H9 (cell line): ENCODE data around the gene GSE1. TPM values are rescaled to one million over a fixed set of nuclear protein-coding genes. Genes with fewer than 3 reads are reported as not detected.
A peak's percentile ranks its signal among the peaks of the same experiment; 100 is the strongest.

Experiments
- DNase-seq: peaks from one replicate; pipeline ENCODE4 v3.0.0-alpha.2; 2017
- H2AFZ ChIP-seq: one replicate; pipeline ENCODE4 v1.6.1; 2013; ENCODE audit warnings: mild to moderate bottlenecking, low read length, control low read depth, moderate library complexity
- H2AK5ac ChIP-seq: 2 replicates; pipeline ENCODE4 v1.6.1; 2013; ENCODE audit warnings: low read length, control low read depth, mixed read lengths; ENCODE audit not compliant: insufficient read length
- H2BK120ac ChIP-seq: one replicate; pipeline ENCODE4 v1.6.1; 2013; ENCODE audit warnings: low read depth, mild to moderate bottlenecking, low read length, control low read depth, inconsistent platforms; ENCODE audit not compliant: poor library complexity, severe bottlenecking
- H2BK12ac ChIP-seq: 2 replicates; pipeline ENCODE4 v1.6.1; 2013; ENCODE audit warnings: low read length, control low read depth, mixed read lengths, low read depth; ENCODE audit not compliant: insufficient read length
- H2BK15ac ChIP-seq: 2 replicates; pipeline ENCODE4 v1.6.1; 2013; ENCODE audit warnings: low read depth, low read length, control low read depth
- H2BK20ac ChIP-seq: one replicate; pipeline ENCODE4 v1.6.1; 2013; ENCODE audit warnings: low read depth, mild to moderate bottlenecking, low read length, control low read depth, inconsistent platforms; ENCODE audit not compliant: poor library complexity, severe bottlenecking
- H2BK5ac ChIP-seq: 2 replicates; pipeline ENCODE4 v1.6.1; 2013; ENCODE audit warnings: low read length, control low read depth, mixed read lengths; ENCODE audit not compliant: insufficient read length
- H3K14ac ChIP-seq: 2 replicates; pipeline ENCODE4 v1.6.1; 2013; ENCODE audit warnings: low read length, control low read depth; ENCODE audit not compliant: insufficient read depth
- H3K18ac ChIP-seq: 2 replicates; pipeline ENCODE4 v1.6.1; 2013; ENCODE audit warnings: low read depth, mild to moderate bottlenecking, mixed read lengths, low read length, control low read depth; ENCODE audit not compliant: insufficient read length
- H3K23ac ChIP-seq: 2 replicates; pipeline ENCODE4 v1.6.1; 2013; ENCODE audit warnings: low read length, control low read depth, mixed read lengths, low read depth; ENCODE audit not compliant: insufficient read length
- H3K23me2 ChIP-seq: 2 replicates; pipeline ENCODE4 v1.6.1; 2013; ENCODE audit warnings: low read depth, mild to moderate bottlenecking, mixed read lengths, low read length, control low read depth; ENCODE audit not compliant: insufficient read length, poor library complexity, severe bottlenecking
- H3K27ac ChIP-seq: 2 replicates; pipeline ENCODE4 v1.5.1; 2013; ENCODE audit warnings: low read length, control low read depth, mixed read lengths, low read depth; ENCODE audit not compliant: insufficient read length
- H3K27me3 ChIP-seq: 2 replicates; pipeline ENCODE4 v1.6.1; 2013; ENCODE audit warnings: low read length, control low read depth, inconsistent platforms; ENCODE audit not compliant: insufficient read depth
- H3K4ac ChIP-seq: 2 replicates; pipeline ENCODE4 v1.6.1; 2013; ENCODE audit warnings: low read depth, mild to moderate bottlenecking, control low read depth, inconsistent platforms, low read length, moderate library complexity
- H3K4me1 ChIP-seq: 2 replicates; pipeline ENCODE4 v1.6.1; 2013; ENCODE audit warnings: low read length, control low read depth, inconsistent platforms; ENCODE audit not compliant: insufficient read depth
- H3K4me2 ChIP-seq: 2 replicates; pipeline ENCODE4 v1.6.1; 2013; ENCODE audit warnings: low read length, control low read depth, mixed read lengths; ENCODE audit not compliant: insufficient read length, insufficient read depth
- H3K56ac ChIP-seq: 2 replicates; pipeline ENCODE4 v1.6.1; 2013; ENCODE audit warnings: low read depth, mild to moderate bottlenecking, mixed read lengths, low read length, control low read depth; ENCODE audit not compliant: insufficient read length
- H3K79me1 ChIP-seq: 2 replicates; pipeline ENCODE4 v1.6.1; 2013; ENCODE audit warnings: low read depth, mild to moderate bottlenecking, moderate library complexity, low read length, control low read depth, inconsistent platforms; ENCODE audit not compliant: insufficient read depth, poor library complexity, severe bottlenecking
- H3K79me2 ChIP-seq: 2 replicates; pipeline ENCODE4 v1.6.1; 2013; ENCODE audit warnings: low read length, control low read depth, inconsistent platforms; ENCODE audit not compliant: insufficient read depth
- H3K9ac ChIP-seq: 2 replicates; pipeline ENCODE4 v1.6.1; 2013; ENCODE audit warnings: low read length, control low read depth, mixed read lengths; ENCODE audit not compliant: insufficient read length; ENCODE audit errors: extremely low read depth
- H3K9me3 ChIP-seq: one replicate; pipeline ENCODE4 v1.6.1; 2013; ENCODE audit warnings: low read depth, low read length, inconsistent platforms; ENCODE audit not compliant: control insufficient read depth
- H3T11ph ChIP-seq: one replicate; pipeline ENCODE4 v1.6.1; 2013; ENCODE audit warnings: mild to moderate bottlenecking, low read length, control low read depth, inconsistent platforms
- H4K20me1 ChIP-seq: one replicate; pipeline ENCODE4 v1.6.1; 2013; ENCODE audit not compliant: control insufficient read depth, insufficient read length, insufficient read depth
- H4K5ac ChIP-seq: 2 replicates; pipeline ENCODE4 v1.6.1; 2013; ENCODE audit warnings: low read depth, mild to moderate bottlenecking, mixed read lengths, low read length, control low read depth; ENCODE audit not compliant: insufficient read length
- H4K8ac ChIP-seq: replicated peaks from 2 replicates; pipeline ENCODE4 v1.6.1; 2013; ENCODE audit warnings: low read length, control low read depth, mixed read lengths, low read depth; ENCODE audit not compliant: insufficient read length
- H4K91ac ChIP-seq: 2 replicates; pipeline ENCODE4 v1.6.1; 2013; ENCODE audit warnings: low read depth, mild to moderate bottlenecking, moderate library complexity, mixed read lengths, low read length, control low read depth; ENCODE audit not compliant: insufficient read length
- H3K27ac Mint-ChIP-seq, 3 experiments: 2 replicates in 2 of 3; 3 replicates in 1 of 3; pipeline ENCODE4 v1.8.0; 2020 to 2021; ENCODE audit warnings: mixed read lengths in 3 of 3, mild to moderate bottlenecking in 1 of 3, moderate library complexity in 1 of 3
- H3K27me3 Mint-ChIP-seq: 2 replicates; pipeline ENCODE4 v1.8.0; 2021; ENCODE audit warnings: low read depth, mild to moderate bottlenecking, moderate library complexity, mixed read lengths
- H3K36me3 Mint-ChIP-seq, 3 experiments: 2 replicates in 2 of 3; 3 replicates in 1 of 3; pipeline ENCODE4 v1.8.0; 2020 to 2021; ENCODE audit warnings: low read depth in 3 of 3, mixed read lengths in 3 of 3; ENCODE audit not compliant: insufficient read depth in 1 of 3
- H3K4me1 Mint-ChIP-seq, 2 experiments: 2 replicates each; pipeline ENCODE4 v1.8.0; 2020; ENCODE audit warnings: mixed read lengths in 2 of 2
- H3K4me3 Mint-ChIP-seq, 2 experiments: 2 replicates in 1 of 2; 3 replicates in 1 of 2; pipeline ENCODE4 v1.8.0; 2020 to 2021; ENCODE audit warnings: mild to moderate bottlenecking in 2 of 2, mixed read lengths in 2 of 2, moderate library complexity in 1 of 2
- H3K9me3 Mint-ChIP-seq, 2 experiments: 2 replicates in 1 of 2; 3 replicates in 1 of 2; pipeline ENCODE4 v1.8.0; 2020; ENCODE audit warnings: mild to moderate bottlenecking in 2 of 2, mixed read lengths in 2 of 2, moderate library complexity in 1 of 2
- WGBS: extraction: QIAGEN DNeasy Blood & Tissue Kit; methylation state at CpG from one replicate; pipeline ENCODE4 v1.1.7; 2013; ENCODE audit warnings: missing lambda C conversion rate, low lambda C conversion rate, mixed read lengths; ENCODE audit not compliant: insufficient read length; ENCODE audit errors: extremely low coverage; 5-methylcytosine and 5-hydroxymethylcytosine counted together
- total RNA-seq: library from RNA; stranded (reverse); gene quantifications from 2 replicates; pipeline ENCODE4 v1.2.1, GENCODE V29; 2021
- TF ChIP-seq, protein P1 (sequence below): fragments of 200-600 bp; sonication (generic); conservative IDR thresholded peaks from 3 replicates; pipeline ENCODE4 v1.8.0; 2021; ENCODE audit warnings: antibody characterized with exemption, mild to moderate bottlenecking

GSE1 gene
- total RNA-seq, 1 experiment from 2014 or later: 125 TPM

GRCh38 chr16:85583491-85584181 lies 29.5 kb upstream of the GSE1 start:
- peaks cover 5 to 6% (median 6%) of the 10 kb centered on the region in 3 experiments; a peak in 6 of 7 replicates for H3K36me3 Mint-ChIP-seq
- TF ChIP-seq, protein P1, sequence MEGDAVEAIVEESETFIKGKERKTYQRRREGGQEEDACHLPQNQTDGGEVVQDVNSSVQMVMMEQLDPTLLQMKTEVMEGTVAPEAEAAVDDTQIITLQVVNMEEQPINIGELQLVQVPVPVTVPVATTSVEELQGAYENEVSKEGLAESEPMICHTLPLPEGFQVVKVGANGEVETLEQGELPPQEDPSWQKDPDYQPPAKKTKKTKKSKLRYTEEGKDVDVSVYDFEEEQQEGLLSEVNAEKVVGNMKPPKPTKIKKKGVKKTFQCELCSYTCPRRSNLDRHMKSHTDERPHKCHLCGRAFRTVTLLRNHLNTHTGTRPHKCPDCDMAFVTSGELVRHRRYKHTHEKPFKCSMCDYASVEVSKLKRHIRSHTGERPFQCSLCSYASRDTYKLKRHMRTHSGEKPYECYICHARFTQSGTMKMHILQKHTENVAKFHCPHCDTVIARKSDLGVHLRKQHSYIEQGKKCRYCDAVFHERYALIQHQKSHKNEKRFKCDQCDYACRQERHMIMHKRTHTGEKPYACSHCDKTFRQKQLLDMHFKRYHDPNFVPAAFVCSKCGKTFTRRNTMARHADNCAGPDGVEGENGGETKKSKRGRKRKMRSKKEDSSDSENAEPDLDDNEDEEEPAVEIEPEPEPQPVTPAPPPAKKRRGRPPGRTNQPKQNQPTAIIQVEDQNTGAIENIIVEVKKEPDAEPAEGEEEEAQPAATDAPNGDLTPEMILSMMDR: no peak
- Histone ChIP-seq H3K79me2 (peaks cover 2% of the 10 kb centered on the region; the same call in 1 of the 2 replicates), H3K4ac (no peak overlapping the region), H3K27me3 (no peaks in the 10 kb centered on the region; the same call in 1 of the 2 replicates), H3K23me2 (no peaks in the 10 kb centered on the region), H3K56ac (no peak overlapping the region), H3K4me2 (peak overlapping the region; percentile 0), H2AK5ac (no peak overlapping the region), H2BK5ac (no peak overlapping the region), H2BK120ac (no peak overlapping the region), H4K20me1 (no peaks in the 10 kb centered on the region), H4K8ac (no peak overlapping the region), H3K14ac (peak overlapping the region; percentile 8; the same call in 1 of the 2 replicates), H2BK15ac (no peak overlapping the region), H2BK12ac (no peak overlapping the region), H3K79me1 (no peaks in the 10 kb centered on the region), H2BK20ac (no peak overlapping the region), H3K18ac (peak overlapping the region; percentile 18), H4K5ac (no peak overlapping the region), H3T11ph (no peak overlapping the region), H3K9me3 (no peaks in the 10 kb centered on the region), H3K27ac (no peak overlapping the region), H4K91ac (no peak overlapping the region), H2AFZ (no peak overlapping the region), H3K4me1 (peaks cover 19% of the 10 kb centered on the region), H3K23ac (no peak overlapping the region), H3K9ac (no peak overlapping the region)
- peaks cover 42% of the 10 kb centered on the region for H3K27me3 Mint-ChIP-seq
- H3K4me1 Mint-ChIP-seq: peaks cover 86 to 88% of the 10 kb centered on the region in 2 experiments
- DNase-seq: no peak
- peak overlapping the region; percentile 76 to 97 (median 89); a peak in 6 of 7 replicates for H3K27ac Mint-ChIP-seq
- peaks cover 0 to 2% of the 10 kb centered on the region in 2 experiments; a peak in 2 of 5 replicates for H3K9me3 Mint-ChIP-seq
- no CpG with 5 or more reads among the region's 22 CpGs for WGBS
- peak overlapping the region; percentile 42 to 64 for H3K4me3 Mint-ChIP-seq
